ENCODE measurements around the gene BSX.

Gene BSX

GRCh38 chr11:122998727-122999366 is 17.2 kb upstream of the BSX start:
- DNase-seq (ENCODE audit: extremely low read depth, low read depth): no peak
- no peak for TF ChIP-seq CTCF (IDR thresholded peaks at IDR 0.05; ENCODE audit: low read depth, low read length)

GRCh38 chr11:122995526-122995925 is 13.9 kb upstream of the BSX start:
- DNase-seq (ENCODE audit: extremely low read depth, low read depth): no peak
- no peak for TF ChIP-seq CTCF (IDR thresholded peaks at IDR 0.05; ENCODE audit: low read depth, low read length)

DNA sequence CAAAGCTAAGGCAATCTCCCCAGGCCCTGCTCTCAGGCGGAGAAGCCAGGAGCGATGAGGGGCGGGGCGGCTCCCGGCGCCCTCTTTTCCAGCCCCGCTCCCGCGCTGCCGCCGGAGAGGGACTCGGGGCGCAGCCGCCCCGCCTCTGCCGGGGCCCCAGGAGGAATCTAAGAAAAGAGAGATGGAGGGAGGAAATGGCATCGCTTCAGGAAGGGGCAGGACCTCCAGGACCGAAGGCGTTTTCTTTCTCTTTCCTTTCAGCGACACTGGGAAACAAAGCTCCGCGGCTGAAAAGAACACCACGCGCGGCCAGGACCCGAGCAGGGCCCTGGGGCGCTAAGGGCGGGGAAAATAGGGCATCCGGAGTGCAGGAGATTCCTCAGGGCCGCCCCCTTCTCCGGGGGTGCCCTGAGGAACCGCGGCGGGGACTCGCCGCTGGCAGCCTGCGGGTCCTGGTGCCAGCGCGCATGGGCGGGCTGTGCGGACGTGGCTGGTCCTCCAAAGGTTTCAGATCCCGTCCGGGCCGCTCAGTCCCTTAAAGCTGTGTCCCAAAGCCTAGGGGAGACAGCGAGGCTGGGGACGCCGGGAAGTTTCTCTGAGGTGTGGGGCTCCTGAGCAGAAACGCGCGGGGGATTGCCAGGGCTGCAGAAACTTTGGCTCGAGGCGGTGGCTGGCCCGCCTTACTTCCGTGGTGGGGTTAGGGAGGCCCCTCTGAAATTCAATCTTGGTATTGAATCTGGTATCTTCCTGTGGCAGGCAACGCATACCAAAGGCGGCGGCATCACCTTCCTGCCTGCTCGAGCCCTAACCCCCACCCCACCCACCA is 2.8 kb upstream of the BSX start:
- DNase-seq (ENCODE audit: extremely low read depth, low read depth): no peak

GRCh38 chr11:122983438-122984185 is 2.0 kb upstream of the BSX start:
- DNase-seq (ENCODE audit: extremely low read depth, low read depth): no peak
- no peak for TF ChIP-seq CTCF (IDR thresholded peaks at IDR 0.05; ENCODE audit: low read depth, low read length)

More for the DNA sequence above, 2.8 kb upstream of the BSX start:
- no peak for TF ChIP-seq CTCF (IDR thresholded peaks at IDR 0.05; ENCODE audit: low read depth, low read length)

- DNase-seq (ENCODE audit: extremely low read depth, low read depth): no peak
- no peak for TF ChIP-seq CTCF (IDR thresholded peaks at IDR 0.05; ENCODE audit: low read depth, low read length)
These were observed 1.6 kb downstream of the BSX start for GRCh38 chr11:122979815-122980595.

GRCh38 chr11:122979103-122979814 is 2.4 kb downstream of the BSX start:
- DNase-seq (ENCODE audit: extremely low read depth, low read depth): no peak
- no peak for TF ChIP-seq CTCF (IDR thresholded peaks at IDR 0.05; ENCODE audit: low read depth, low read length)

Data from AG09319 (cell line).